DOHH2 (cell line): ENCODE data around the gene CACNB1.

Experiments
- CTCF ChIP-seq: fragments of 200-600 bp; sonication (generic); IDR thresholded peaks from one replicate; pipeline ENCODE4 v1.5.1; 2014; ENCODE audit warnings: antibody characterized with exemption, mild to moderate bottlenecking, low read depth, low read length; ENCODE audit not compliant: poor library complexity, severe bottlenecking
- EZH2phosphoT487 ChIP-seq: fragments of 200-600 bp; sonication (generic); IDR thresholded peaks from 2 replicates; pipeline ENCODE4 v1.6.1; 2017; ENCODE audit warnings: borderline replicate concordance, mild to moderate bottlenecking, antibody characterized with exemption, low read length, moderate library complexity, mixed read lengths

- TF ChIP-seq CTCF (no peak), EZH2phosphoT487 (no peak)
Measured at GRCh38 chr17:39156491-39156890, 41.0 kb downstream of the CACNB1 start.
